Tibial nerve (tissue), 4 donors: Measurements from ENCODE around the gene RAB24. TPM values are rescaled to one million over a fixed set of nuclear protein-coding genes. Genes with fewer than 3 reads are reported as not detected.

Experiments used
- DNase-seq, 2 donors: peaks; one replicate each; pipeline ENCODE4 v3.0.0-alpha.2; 2019; ENCODE audit warnings: low spot score in 2 of 2
- H3K27ac ChIP-seq, 4 donors: fragments of 200-600 bp; sonication (generic) in 3 of 4; one replicate each; pipeline ENCODE4 v1.5.1; 2017 to 2019; ENCODE audit warnings: mild to moderate bottlenecking in 1 of 4
- H3K27me3 ChIP-seq, 2 donors: fragments of 200-600 bp; sonication (generic) in 1 of 2; one replicate each; pipeline versions ENCODE4 v1.5.1 to v1.6.0; 2017 to 2019
- H3K36me3 ChIP-seq, 3 donors: fragments of 200-600 bp; sonication (generic); one replicate each; pipeline ENCODE4 v1.5.1; 2018 to 2019
- H3K4me1 ChIP-seq, 4 donors: fragments of 200-600 bp; sonication (generic) in 3 of 4; one replicate each; pipeline ENCODE4 v1.5.1; 2017 to 2019
- H3K4me3 ChIP-seq, 4 donors: fragments of 200-600 bp; sonication (generic) in 3 of 4; one replicate each; pipeline ENCODE4 v1.5.1; 2017 to 2019; ENCODE audit warnings: mild to moderate bottlenecking in 1 of 4, moderate library complexity in 1 of 4
- H3K9me3 ChIP-seq, 4 donors: fragments of 200-600 bp; sonication (generic) in 3 of 4; one replicate each; pipeline ENCODE4 v1.5.1; 2017 to 2019
- EP300 ChIP-seq, 2 donors: sonication (generic); formaldehyde crosslinking; IDR thresholded peaks; one replicate each; pipeline ENCODE4 v1.6.1; 2017; ENCODE audit warnings: antibody characterized with exemption in 2 of 2, mild to moderate bottlenecking in 1 of 2
- POLR2A ChIP-seq, 2 donors: fragments of 450-650 bp; IDR thresholded peaks; one replicate each; pipeline ENCODE4 v1.6.1; 2017; ENCODE audit warnings: antibody characterized with exemption in 2 of 2, mild to moderate bottlenecking in 2 of 2, moderate library complexity in 2 of 2
- WGBS, 2 donors: methylation state at CpG; one replicate each; pipeline ENCODE4 v1.1.5; 2018; 5-methylcytosine and 5-hydroxymethylcytosine counted together
- total RNA-seq, 4 donors: library from RNA; depleted of rRNA; stranded (reverse); fragments of >200 nt; gene quantifications; one replicate each; pipeline ENCODE4 v1.1.0, GENCODE V29; 2016
- TF ChIP-seq, protein P1 (sequence below), 5 experiments: fragments of 200-600 bp in 3 of 5; fragments of 450-650 bp in 2 of 5; sonication (generic) in 3 of 5; IDR thresholded peaks; one replicate each; pipeline ENCODE4 v1.5.1; 2016 to 2019; ENCODE audit warnings: antibody characterized with exemption in 5 of 5, mild to moderate bottlenecking in 3 of 5, moderate library complexity in 2 of 5

Gene RAB24
- total RNA-seq, 4 donors from 2014 or later = 24.1 to 56.7 (median 35.4) TPM

DNA sequence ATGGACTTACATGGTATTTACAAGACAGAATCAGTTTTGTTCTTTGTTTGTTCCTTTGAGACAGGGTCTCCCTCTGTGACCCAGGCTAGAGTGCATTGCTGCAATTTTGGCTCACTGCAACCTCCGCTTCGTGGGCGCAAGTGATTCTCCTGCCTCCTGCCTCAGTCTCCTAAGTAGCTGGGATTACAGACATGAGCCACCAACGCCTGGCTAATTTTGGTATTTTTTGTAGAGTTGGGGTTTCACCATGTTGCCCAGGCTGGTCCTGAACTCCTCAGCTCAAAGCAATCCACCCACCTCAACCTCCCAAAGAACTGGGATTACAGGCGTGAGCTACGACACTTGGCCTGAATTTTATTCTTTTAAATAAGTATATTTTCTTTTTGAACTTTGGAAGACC lies 27.6 kb downstream of the RAB24 start:
- TF ChIP-seq EP300 (IDR thresholded peaks at IDR 0.05) = no peak
- TF ChIP-seq, protein P1, sequence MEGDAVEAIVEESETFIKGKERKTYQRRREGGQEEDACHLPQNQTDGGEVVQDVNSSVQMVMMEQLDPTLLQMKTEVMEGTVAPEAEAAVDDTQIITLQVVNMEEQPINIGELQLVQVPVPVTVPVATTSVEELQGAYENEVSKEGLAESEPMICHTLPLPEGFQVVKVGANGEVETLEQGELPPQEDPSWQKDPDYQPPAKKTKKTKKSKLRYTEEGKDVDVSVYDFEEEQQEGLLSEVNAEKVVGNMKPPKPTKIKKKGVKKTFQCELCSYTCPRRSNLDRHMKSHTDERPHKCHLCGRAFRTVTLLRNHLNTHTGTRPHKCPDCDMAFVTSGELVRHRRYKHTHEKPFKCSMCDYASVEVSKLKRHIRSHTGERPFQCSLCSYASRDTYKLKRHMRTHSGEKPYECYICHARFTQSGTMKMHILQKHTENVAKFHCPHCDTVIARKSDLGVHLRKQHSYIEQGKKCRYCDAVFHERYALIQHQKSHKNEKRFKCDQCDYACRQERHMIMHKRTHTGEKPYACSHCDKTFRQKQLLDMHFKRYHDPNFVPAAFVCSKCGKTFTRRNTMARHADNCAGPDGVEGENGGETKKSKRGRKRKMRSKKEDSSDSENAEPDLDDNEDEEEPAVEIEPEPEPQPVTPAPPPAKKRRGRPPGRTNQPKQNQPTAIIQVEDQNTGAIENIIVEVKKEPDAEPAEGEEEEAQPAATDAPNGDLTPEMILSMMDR (IDR thresholded peaks at IDR 0.05) = no peak
- no peak for TF ChIP-seq POLR2A (IDR thresholded peaks at IDR 0.05)
- Histone ChIP-seq H3K9me3 (no peaks in the 10 kb centered on the region), H3K4me1 (no peaks in the 10 kb centered on the region), H3K36me3 (peaks cover 0 to 78% (median 23%) of the 10 kb centered on the region in 3 donors), H3K27ac (no peak overlapping the region), H3K27me3 (no peaks in the 10 kb centered on the region), H3K4me3 (no peak overlapping the region)
- WGBS, 2 donors = 84 to 92% methylated on average over 6 of the region's 6 CpGs
- no peak for DNase-seq

GRCh38 chr5:177271113-177271512 lies 32.4 kb downstream of the RAB24 start:
- no peaks in the 10 kb centered on the region for H3K27me3 ChIP-seq
- no peak for DNase-seq
- TF ChIP-seq EP300 (IDR thresholded peaks at IDR 0.05) (no peak), POLR2A (IDR thresholded peaks at IDR 0.05) (no peak)
- TF ChIP-seq, protein P1 (IDR thresholded peaks at IDR 0.05) = no peak
- H3K9me3 ChIP-seq = no peaks in the 10 kb centered on the region
- H3K4me3 ChIP-seq = no peak overlapping the region
- H3K4me1 ChIP-seq = no peaks in the 10 kb centered on the region
- peaks cover 0 to 86% (median 22%) of the 10 kb centered on the region in 3 donors for H3K36me3 ChIP-seq
- 95 to 96% methylated on average over 4 of the region's 4 CpGs for WGBS, 2 donors
- no peak overlapping the region for H3K27ac ChIP-seq

DNA sequence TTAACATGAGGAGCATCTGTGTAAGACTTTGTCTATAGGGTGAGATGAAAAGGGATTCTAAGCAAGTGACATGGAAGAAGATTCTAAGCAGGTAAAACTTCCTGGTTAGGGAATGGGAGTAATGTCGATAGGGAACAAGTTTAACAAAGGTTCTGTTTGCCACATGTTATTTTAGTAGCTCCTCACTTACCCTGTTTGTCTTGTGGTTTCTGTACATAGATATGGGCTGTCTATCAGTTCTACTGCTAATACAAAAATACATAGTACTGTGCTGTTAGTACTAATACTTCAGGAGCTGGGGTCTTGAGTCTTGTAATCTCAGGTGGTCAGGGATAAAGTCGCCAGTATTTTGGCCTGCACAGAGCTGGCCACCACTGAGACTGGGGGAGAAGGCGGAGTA lies 32.9 kb downstream of the RAB24 start:
- Histone ChIP-seq H3K9me3 (no peaks in the 10 kb centered on the region), H3K27ac (no peak overlapping the region), H3K4me1 (no peaks in the 10 kb centered on the region), H3K36me3 (peaks cover 0 to 86% (median 19%) of the 10 kb centered on the region in 3 donors), H3K4me3 (no peak overlapping the region), H3K27me3 (no peaks in the 10 kb centered on the region)
- 88 to 90% methylated on average over 3 of the region's 3 CpGs for WGBS, 2 donors
- no peak for DNase-seq
- TF ChIP-seq EP300 (IDR thresholded peaks at IDR 0.05) (no peak), POLR2A (IDR thresholded peaks at IDR 0.05) (no peak)
- TF ChIP-seq, protein P1 (IDR thresholded peaks at IDR 0.05) = no peak

DNA sequence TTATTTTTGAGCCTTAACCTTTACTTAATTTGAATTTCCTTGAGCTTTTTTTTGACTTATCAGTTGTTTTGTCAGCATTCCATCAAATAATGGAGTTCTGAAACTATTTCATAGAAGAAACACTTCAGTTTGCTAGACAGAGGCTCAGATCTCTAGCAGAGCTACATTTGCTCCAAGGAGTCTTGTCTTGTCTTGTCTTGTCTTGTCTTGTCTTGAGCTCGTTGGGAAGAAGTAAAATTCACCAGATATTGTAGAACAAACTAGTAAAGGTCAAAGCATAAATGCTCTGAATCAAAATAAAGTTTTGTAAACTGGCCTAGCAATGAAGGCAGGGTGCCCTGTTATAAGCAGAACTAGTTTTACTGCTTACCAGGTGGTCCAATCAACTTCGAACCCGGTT lies 33.5 kb downstream of the RAB24 start:
- Histone ChIP-seq H3K4me1 (no peaks in the 10 kb centered on the region), H3K36me3 (peaks cover 0 to 84% (median 19%) of the 10 kb centered on the region in 3 donors), H3K4me3 (no peak overlapping the region), H3K27me3 (no peaks in the 10 kb centered on the region), H3K9me3 (no peaks in the 10 kb centered on the region), H3K27ac (no peak overlapping the region)
- 55 to 74% methylated on average over 3 of the region's 3 CpGs for WGBS, 2 donors
- TF ChIP-seq, protein P1 (IDR thresholded peaks at IDR 0.05) = no peak
- no peak for TF ChIP-seq EP300 (IDR thresholded peaks at IDR 0.05)
- TF ChIP-seq POLR2A (IDR thresholded peaks at IDR 0.05) = no peak
- DNase-seq = no peak

DNA sequence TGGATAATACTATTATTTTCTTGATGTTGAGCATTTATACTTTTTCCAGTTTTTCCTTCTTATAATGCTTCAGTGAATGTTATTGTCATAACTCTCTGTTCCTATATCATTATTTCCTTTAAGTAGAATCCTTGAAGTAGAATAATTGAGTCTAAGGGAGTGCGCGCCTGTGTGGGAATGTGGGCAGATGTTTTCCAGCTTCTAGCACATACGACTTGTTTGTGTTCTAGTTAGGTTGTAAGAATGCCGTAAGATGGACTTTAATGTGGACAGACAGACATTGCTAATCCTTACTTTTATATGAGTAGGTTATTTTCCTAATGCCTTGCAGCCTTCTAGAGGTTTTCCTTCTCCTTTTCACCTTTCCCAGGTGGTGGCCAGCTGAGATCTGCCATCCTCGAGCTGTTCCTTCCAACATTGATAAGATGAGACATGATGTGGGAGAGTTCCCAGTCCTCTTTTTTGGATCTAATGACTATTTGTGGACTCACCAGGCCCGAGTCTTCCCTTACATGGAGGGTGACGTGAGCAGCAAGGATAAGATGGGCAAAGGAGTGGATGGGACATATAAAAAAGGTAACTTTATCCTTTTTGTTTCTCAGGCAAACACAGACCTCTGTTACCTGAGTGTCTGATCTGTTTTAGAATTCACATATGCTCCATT lies 34.2 kb downstream of the RAB24 start:
- WGBS, 2 donors = 91 to 93% methylated on average over 7 of the region's 7 CpGs
- H3K36me3 ChIP-seq = peaks cover 0 to 78% (median 19%) of the 10 kb centered on the region in 3 donors

More for the DNA sequence above, 34.2 kb downstream of the RAB24 start:
- H3K9me3 ChIP-seq = no peaks in the 10 kb centered on the region
- no peaks in the 10 kb centered on the region for H3K4me1 ChIP-seq
- no peak overlapping the region for H3K4me3 ChIP-seq
- no peak for DNase-seq
- no peaks in the 10 kb centered on the region for H3K27me3 ChIP-seq
- TF ChIP-seq POLR2A (IDR thresholded peaks at IDR 0.05) (no peak), EP300 (IDR thresholded peaks at IDR 0.05) (no peak)
- TF ChIP-seq, protein P1 (IDR thresholded peaks at IDR 0.05) = no peak
- no peak overlapping the region for H3K27ac ChIP-seq
